Measurements from ENCODE around the gene SUPT6H. TPM values are rescaled to one million over a fixed set of nuclear protein-coding genes. Genes with fewer than 3 reads are reported as not detected.

SUPT6H gene
- total and polyA plus RNA-seq, 2 donors (not counting 3 experiments of a cell fraction or from before 2014, with no cell fraction given): 33.9 to 79.2 TPM

DNA sequence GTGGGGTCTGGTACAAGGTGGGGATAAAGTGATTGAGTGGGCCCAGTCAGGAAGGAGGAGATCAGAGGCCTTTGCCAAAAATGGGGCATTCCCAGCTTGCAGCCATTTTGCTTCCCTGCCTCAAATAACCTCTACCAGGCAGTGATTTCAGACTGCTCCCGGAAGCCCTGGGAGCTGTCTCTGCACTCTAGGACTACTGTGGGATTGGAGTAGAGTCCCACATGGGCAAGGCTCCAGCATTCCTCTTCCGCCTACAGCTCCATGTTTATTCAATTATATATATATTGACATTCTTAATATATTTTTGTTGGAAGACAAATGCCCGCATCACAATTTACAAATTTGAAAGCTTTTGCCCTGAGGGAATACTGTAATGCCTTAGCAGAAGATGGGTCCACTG lies 13.5 kb downstream of the SUPT6H start:
- no peaks in the 10 kb centered on the region for H3K27me3 ChIP-seq (ENCODE audit: control insufficient read depth in 2 of 2, insufficient read depth in 2 of 2, low read length in 2 of 2)
- dilution Hi-C loops (cut with MboI; ENCODE audit: extremely low pct_ligation_motif_present, low sequenced_read_pairs) (no loop called here), intact Hi-C loops (cut with micrococcal nuclease) (no loop called here)
- no peak overlapping the region for H3K4me2 ChIP-seq (ENCODE audit: insufficient read depth, low read length)
- no peak overlapping the region for H2AFZ ChIP-seq (ENCODE audit: low read depth, low read length)
- ChIA-PET POLR2A (no interaction called here), CTCF (interaction anchor here (0.7 to 2.8 kb wide), 4 partner anchors 13 to 32 kb away, joined by 3 to 12 read pairs (median 4); no protein-coding TSS in a partner anchor)
- DNase-seq (ENCODE audit: low read depth, low spot score) (no peak), FAIRE-seq (no peak)
- H3K9ac ChIP-seq (replicated peaks; ENCODE audit: extremely low read depth, insufficient read depth, low read length): no peak overlapping the region
- H4K20me1 ChIP-seq (replicated peaks; ENCODE audit: control insufficient read depth, extremely low read depth, insufficient read depth, low read length): no peaks in the 10 kb centered on the region
- no peaks in the 10 kb centered on the region for H3K79me2 ChIP-seq (ENCODE audit: control insufficient read depth, insufficient read depth, low read length)
- no peaks in the 10 kb centered on the region for H3K9me1 ChIP-seq (replicated peaks; ENCODE audit: control insufficient read depth, extremely low read depth, insufficient read depth, low read length)
- no peaks in the 10 kb centered on the region for H3K4me1 ChIP-seq (ENCODE audit: control insufficient read depth, extremely low read depth, insufficient read depth, low read length)
- H3K4me3 ChIP-seq (replicated peaks in 1 of 3; ENCODE audit: insufficient read depth in 1 of 3, low read depth in 1 of 3, low read length in 3 of 3): no peak overlapping the region
- BruUV-seq (replicated peaks): no TSS peak
- no peak overlapping the region for H3K27ac ChIP-seq (ENCODE audit: insufficient read depth, low read depth, low read length)
- no peaks in the 10 kb centered on the region for H3K9me3 ChIP-seq (replicated peaks; ENCODE audit: control insufficient read depth, insufficient read depth, low read length)
- no peak for TF ChIP-seq EZH2 (IDR thresholded peaks at IDR 0.05; ENCODE audit: borderline replicate concordance, low read depth, low read length, severe bottlenecking)
- TF ChIP-seq POLR2A (IDR thresholded peaks at IDR 0.05; ENCODE audit: low read depth, low read length): no peak
- no peak for TF ChIP-seq MYC (IDR thresholded peaks at IDR 0.05; ENCODE audit: low read depth, low read length)
- TF ChIP-seq GATA2 (IDR thresholded peaks at IDR 0.05; ENCODE audit: insufficient read depth, insufficient read length, low read depth, low read length): no peak
- TF ChIP-seq CTCF (IDR thresholded peaks at IDR 0.05; ENCODE audit: extremely low read depth in 1 of 2, insufficient read depth in 1 of 2, low read depth in 1 of 2, low read length in 2 of 2): no peak
- no peak for TF ChIP-seq MAX (IDR thresholded peaks at IDR 0.05; ENCODE audit: insufficient read depth, insufficient read length)
- TF ChIP-seq JUN (IDR thresholded peaks at IDR 0.05; ENCODE audit: borderline replicate concordance, insufficient read depth, insufficient read length, low read depth): no peak
- TF ChIP-seq POLR2AphosphoS5 (IDR thresholded peaks at IDR 0.05; ENCODE audit: insufficient read depth, low read depth, low read length): no peak
- no peak for TF ChIP-seq FOS (IDR thresholded peaks at IDR 0.05; ENCODE audit: borderline replicate concordance, insufficient read depth, low read length)
- H3K36me3 ChIP-seq (ENCODE audit: control insufficient read depth in 2 of 2, extremely low read depth in 1 of 2, insufficient read depth in 2 of 2, low read length in 2 of 2): peaks cover 37 to 54% of the 10 kb centered on the region in 2 experiments

Measured in endothelial cell of umbilical vein (primary cell).